HG03159 (cell line): ENCODE results near the gene KCNMA1.
"Not testable (repeated sequence)": the region's sequence is repeated elsewhere in the genome, so short reads cannot be mapped to it uniquely, and the experiment has no call there.

Source experiments
- ATAC-seq: cut with Tn5 transposase; IDR thresholded peaks from one replicate; pipeline ENCODE4 v1.9.1; 2021; ENCODE audit warnings: mild to moderate bottlenecking, moderate library complexity; ENCODE audit not compliant: unreplicated experiment

The KCNMA1 gene

DNA sequence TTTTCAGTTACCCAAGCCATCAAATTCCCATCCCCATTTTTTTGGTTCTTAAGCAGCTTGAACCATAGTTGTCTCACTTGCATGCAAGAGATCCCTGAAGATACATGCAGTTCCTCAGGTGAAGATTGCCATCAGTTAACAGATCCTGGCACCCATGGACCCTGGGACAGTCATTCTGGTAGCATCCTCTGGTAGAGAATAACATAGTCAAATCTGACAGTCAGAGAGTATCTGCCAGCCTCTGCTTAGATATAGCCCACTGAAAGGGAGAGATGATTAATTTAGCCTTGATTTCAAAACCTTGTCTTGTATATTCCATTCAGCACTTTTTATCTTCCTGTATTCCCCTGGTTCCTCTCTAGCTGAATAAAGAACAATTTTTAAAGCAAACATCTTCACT is 280.4 kb downstream of the KCNMA1 start:
- no peak for ATAC-seq

DNA sequence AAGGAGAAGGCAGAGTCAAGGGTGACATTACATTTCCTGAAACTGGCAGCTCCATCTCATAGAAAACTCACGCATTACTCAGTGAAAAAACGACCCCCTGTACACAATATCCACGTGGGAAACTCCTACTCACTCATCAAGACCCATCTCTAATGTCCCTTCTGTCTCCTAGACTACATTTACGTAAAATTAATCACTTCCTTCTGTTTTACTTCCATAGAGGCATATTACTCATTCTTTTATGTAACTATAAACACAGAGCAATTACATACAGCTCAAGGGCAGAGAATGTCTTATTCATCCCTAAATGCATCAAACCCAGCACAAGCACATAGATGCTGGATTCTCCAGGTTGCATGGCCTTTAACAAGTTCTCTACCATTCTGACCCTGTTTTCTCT is 281.8 kb downstream of the KCNMA1 start:
- no peak for ATAC-seq

DNA sequence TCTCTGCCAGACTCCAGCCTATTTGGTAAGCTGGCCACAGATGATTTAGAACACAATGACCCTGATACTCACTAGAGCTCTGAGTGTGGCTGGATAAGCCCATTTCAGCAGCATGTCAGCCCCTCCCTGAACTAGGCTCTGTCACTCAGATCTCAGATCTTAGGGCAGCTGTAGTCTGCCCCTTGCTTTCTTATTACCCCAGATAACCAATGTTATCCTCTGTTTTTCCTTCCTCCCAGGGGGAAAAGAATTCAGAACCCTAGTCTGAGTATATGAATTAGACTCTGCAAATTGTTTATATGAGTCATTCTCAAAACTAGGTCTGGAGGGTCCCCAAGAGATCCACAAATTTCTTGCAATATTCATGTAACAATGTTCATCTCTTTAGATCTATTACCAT is 286.2 kb downstream of the KCNMA1 start:
- no peak for ATAC-seq

DNA sequence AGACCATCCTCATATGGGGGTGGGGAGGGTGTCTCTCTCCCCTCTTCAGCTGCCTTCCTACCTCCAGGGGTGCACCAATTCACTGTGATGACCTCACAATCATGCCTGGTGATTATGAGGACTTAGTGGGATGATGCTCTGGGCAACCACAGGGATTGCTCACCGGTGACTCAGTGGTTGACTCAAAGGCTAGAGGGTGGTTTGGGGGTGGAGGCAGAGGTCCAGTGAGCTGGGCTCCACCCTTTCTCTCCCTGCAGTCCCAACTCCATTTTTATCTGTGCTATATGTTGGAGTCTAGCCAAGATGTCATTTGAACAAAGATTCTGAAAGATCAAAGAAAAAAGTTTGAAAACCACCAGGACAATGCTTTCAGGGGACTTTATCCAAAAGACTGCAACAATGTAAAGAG is 286.9 kb downstream of the KCNMA1 start:
- ATAC-seq: no peak

DNA sequence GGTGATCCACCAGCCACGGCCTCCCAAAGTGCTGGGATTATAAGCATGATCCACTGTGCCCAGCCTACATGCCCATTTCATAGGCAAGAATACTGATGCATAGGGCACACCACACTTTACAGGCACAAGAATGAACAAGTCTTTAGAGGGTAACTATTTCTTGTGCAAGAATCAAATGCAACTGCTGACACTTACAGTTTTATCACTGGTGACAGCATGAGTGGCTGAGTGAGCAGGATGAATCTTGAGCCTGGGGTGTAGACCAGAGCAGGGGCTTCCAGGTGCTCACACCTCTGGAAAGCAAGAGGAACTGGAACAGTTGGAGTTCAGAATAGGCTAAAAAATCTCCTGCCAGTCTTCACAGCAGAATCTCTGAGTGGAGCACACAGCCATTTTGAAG is 287.5 kb downstream of the KCNMA1 start:
- no peak for ATAC-seq

DNA sequence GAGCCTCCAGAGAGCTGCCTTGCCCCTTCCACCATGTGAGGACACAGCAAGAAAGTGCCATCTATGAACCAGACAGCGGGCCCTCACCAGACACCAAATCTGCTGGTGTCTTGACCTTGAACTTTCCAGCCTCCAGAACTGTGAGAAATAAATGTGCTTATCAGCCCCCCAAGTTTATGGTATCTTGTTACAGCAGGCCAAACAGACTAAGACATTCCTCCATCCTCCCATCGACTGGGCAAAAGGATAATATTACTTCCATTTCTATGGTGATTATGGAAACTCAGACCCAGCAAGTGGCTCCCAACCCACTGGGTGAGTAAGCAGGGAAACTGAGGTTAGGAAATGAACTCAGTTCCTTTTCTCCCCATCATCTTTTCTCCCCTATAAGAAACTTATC is 288.4 kb downstream of the KCNMA1 start:
- no peak for ATAC-seq

DNA sequence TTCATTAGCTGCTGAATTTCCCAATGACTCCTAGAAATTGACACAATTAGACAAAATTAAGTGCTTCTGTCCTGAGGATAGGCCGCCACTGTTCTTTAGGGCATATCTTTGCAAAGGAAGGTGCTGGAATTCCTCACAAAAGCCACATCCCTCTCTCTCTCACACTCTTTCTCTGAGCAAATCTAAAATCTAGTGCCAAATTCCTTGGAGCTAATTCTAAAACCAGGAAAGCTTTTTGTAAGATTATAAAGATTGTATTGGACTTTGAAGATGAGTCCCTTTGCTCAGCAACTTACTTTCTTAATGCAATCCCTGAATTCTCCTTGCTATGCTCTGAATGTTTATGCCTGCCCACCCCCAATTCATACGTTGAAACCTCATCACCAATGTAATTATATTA is 288.9 kb downstream of the KCNMA1 start:
- no peak for ATAC-seq

DNA sequence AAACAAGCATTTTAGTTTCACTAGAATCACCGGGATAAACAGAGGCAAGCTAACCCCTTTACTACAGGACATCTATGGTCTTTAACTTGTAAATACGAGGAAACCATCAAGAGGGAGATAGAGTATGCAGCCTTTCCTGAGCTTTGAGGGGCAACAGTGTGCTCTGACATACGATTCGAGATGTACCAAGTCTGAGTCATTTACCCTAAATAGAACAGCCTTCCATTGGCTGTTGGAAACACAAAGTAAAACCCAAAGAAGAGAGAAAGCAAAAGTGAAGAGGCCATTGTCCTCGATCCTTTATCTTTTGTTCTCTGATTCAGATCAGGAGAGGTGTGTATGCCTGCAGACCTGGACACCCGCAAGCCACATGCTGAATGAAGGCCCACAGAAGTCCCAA is 289.5 kb downstream of the KCNMA1 start:
- no peak for ATAC-seq

DNA sequence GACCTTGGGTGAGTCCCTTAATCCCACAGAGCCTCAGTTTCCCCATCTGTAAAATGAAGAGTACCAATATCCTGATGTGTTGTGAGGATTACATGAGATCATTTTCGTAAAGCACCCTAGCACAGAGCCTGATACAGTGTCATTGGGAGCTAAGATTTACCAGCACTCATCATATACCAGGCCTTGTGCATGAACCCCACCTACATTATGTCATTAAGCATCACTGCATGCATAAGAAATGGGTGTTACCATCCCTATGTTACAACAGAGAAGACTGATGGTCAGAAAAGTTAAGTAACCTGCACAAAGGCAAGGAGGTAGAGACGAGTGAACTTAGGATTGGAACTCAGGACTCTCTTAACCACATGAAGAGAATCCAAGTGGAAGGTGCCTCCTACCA is 290.6 kb downstream of the KCNMA1 start:
- no peak for ATAC-seq

DNA sequence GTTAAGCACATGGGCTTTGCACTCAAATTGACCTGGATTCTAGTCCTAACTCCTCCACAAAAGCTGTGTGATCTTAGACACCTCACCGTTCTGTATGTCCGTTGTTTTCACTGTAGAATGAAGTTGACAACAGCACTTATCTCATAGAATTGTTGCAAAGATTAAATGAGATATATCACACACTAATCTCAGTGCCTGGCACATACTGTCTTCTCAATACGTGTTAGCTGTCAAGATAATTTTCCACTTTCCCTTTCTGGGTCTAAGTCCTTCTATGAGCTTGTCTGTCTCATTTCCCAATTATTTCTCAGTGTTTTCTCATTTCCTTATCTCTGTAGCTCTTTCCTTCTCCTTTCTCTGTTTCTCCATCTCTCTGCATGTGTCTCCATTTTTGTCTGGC is 296.6 kb downstream of the KCNMA1 start:
- ATAC-seq: no peak

DNA sequence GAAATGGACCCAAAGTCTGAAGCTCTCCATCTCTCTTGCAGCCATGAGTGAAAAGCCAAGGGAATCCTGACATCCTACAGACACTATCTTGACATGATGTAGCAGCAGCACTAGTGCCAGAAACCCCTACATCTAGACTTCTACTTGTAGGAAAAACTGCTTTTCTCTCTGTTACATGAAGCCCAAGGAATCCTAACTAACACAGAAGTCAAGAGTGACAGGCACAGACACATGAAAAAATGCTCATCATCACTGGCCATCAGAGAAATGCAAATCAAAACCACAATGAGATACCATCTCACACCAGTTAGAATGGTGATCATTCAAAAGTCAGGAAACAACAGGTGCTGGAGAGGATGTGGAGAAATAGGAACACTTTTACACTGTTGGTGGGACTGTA is 297.7 kb downstream of the KCNMA1 start:
- not testable (repeated sequence) for ATAC-seq

DNA sequence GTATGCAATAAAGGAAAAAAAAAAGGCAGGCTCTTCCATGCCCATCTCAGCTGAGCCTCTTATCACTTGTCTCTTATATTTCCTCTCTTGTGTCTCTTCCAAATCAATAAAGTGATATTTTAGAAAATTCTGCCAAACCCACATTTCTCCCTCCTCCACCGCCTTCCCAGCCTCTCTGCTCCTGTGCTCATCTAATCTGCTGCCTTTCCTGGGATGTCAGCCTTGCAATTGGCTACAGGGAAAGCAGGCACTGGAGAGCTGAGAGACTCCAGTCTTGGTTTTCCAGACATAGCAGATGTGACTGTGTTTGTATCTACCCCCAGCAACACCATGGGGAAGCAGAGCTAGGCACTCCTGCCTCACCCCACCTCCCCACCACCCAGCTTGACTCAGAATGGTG is 298.4 kb downstream of the KCNMA1 start:
- ATAC-seq: no peak

DNA sequence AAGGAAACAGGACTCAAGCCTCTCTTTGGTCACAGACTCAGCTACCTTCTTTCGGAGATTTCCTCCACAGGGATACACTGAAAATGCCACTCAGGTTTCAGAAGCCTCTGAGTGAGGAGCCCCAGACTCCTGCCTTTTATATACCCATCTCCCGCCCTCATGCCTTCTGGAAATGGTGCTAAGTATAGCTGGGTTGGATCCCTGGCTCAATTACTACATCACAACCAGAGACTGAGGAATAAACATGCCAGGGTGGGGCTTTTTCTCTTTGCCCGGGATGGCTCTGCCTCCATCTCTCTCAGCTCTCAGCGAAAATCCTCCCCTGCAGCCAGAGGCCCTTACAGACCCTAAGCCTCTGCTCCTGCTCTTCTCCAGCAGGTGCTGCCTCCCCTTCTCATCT is 299.5 kb downstream of the KCNMA1 start:
- no peak for ATAC-seq

DNA sequence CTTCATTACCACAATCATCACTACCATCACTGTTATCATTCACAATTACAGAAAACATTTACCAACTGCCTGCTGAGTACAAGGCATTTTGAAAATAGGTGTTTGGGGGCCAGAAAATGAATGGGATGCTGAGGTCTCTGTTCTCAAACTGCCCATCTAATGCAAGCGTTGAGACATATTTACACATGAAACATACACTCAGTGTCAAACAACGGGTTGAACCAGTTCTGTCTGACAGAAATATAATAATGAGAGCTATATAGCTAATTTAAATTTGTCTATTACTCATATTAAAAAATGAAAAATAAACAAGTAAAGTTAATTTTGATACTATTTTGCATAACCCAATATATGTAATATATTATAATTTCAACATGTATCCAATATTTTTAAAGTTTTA is 303.1 kb downstream of the KCNMA1 start:
- ATAC-seq: no peak

DNA sequence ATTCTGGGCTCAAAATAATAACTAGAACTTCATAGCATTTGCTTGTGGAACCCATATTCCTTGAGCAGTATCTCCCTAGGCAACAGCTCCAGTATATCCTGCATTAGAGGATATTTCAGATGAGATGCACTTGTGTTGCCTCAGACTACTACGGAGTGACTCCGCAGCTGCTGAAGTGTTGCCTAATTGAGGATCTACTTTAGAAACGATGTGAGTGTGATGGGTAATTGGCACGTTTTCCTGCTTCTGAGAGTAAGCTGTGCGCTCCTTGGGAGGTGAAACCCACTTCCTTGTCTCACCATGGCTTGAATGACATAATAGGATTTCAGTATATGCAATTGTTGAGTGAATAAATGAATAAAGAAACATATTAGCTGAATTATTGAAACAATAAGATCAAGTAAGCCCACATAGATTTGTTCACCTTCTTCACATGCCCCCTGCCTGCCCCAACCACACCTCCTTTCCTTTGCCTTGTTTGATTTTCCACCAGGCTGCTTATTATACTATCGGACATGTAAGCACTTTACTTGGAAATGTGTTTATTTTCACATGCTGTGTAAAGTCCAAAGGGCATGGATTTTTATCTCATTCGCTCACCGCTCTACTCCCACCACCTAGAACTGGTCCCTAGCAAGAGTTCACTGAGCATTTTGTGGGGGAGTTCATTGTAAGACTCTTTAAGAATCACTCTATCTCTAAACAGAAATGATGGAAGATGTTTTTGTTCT is 303.8 kb downstream of the KCNMA1 start:
- no peak for ATAC-seq

DNA sequence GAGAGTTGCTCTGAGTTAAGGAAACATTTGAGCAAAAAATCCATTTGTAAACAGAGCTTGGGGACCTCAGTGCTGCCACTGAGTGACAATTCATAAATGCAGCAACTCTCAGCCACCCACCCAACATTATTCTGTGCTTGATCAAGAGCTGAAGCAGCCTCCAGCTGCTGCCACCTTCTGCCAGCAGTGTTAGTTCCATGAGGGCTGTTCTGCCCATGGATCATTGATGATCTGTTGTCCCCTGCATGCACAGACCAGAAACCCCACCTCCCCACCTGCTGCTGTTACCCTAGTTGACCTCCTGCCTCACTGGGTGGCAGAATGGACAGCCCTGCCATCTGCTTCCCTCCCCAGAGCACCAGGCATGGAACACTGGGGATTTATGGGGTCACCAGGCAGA is 305.4 kb downstream of the KCNMA1 start:
- no peak for ATAC-seq

DNA sequence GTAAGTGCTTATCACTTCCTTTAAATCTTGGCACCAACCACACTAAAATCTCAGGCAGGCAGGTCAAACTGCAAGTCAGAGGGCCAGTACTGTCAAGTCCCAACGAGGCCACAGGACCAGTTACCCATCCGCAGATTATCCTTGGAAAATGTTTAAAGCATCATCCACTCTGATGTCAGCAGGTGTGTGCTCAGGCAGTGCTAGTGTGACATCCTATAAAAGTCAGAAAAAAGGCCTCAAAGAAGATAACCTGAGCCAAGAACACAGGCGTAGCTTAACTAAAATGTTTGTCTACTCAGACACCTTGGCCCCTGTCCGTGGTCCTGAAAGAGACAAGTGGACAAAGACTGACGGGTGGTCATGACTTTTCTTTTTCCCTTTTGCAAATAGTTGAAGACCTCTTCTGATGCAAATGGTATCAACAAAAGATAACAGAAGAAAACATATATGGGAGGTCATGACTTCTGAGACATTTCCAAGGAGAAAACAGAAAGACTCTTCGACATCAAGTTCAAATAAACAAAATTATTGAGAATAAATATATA is 309.3 kb downstream of the KCNMA1 start:
- no peak for ATAC-seq

DNA sequence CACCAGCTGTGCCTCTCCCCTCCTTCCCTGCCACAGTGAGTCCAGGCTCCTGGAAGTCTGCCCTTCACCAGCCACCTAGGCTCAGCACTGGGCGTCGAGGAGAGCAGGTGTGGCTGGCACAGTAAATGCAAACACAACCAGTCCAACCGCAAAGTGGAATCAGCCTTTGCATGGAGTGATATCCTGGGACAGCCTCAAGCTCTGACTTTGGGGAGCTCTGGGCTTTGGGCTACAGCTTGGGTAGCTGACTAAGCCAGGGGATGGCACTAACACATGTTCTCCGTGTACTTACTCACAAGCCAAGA is 312.4 kb downstream of the KCNMA1 start:
- no peak for ATAC-seq

DNA sequence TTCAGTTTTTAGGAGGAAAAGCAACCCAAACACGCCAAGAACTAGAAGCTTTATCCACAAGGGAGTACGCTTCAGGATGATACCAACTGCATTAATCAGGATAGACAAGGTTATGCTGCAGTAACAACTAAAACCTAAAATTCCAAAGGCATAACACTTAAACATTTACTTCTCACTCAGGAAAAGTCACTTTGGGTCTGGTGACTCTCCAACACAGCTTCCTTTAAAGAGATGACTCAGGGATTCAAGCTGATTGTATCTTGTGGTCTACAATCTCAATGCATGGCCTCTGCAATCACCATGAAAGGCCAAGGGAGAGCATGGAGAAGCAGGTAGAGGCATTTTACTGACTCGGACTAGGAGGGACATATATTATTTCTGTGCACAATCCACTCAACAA is 315.8 kb downstream of the KCNMA1 start:
- no peak for ATAC-seq

DNA sequence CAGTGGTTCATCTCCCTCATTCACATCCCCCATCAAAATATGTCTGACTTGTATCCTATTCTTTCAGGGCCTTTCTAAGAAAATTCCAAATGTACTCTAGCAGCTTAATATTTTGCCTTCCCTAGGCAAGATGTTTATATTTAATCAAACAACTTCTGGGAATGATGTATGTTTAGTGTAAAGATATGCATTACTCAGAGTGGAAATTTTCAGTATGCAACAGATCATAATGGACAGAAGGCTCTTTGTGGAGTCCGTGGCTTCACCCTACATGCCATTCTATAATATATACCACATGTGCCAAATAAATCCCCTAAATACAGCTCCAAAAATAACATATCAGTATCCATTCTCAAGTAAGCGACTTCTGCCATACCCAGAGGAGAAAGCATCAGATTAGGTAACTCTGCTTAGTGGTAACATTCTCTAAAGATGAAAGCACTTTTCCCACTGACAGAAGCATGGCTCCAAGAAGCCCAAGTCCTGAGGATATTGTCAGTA is 316.6 kb downstream of the KCNMA1 start:
- ATAC-seq: no peak

DNA sequence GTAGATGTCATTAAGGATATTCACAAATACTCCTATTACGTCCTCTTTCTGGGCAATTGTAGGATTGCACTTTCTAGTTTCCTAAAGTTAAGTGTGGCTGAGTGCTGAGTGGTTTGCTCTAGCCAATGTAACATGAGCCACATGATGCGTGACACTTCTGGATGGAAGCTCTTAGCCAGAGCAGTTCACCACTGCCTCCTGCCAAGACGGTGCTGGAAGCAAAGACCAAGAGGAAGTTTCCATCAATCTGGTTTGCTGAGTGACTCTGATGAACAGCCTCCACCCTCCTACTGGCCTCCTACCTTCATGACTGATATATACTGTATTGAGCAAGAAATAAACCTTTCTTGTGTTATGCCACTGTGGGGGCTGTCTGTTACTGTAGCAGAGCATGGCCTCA is 318.1 kb downstream of the KCNMA1 start:
- no peak for ATAC-seq

DNA sequence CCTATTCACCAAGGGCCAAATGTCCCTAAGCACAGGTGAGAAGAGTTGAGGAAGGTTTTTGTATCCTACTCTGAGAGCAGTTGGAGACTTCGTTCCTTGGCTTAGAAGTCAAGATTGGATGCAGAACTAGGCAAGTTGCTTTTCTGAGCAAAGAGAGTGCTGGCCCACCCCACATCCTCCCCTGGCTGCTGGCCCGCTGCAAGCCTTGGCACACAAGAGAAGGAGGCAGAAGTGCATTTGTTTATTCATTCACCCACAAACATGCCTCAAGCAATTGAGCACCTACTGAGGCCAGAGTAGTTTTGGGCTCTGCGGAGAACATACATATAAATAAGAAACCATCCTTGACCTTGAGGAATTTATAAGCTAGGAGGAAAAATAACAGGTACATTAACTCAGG is 318.9 kb downstream of the KCNMA1 start:
- no peak for ATAC-seq

DNA sequence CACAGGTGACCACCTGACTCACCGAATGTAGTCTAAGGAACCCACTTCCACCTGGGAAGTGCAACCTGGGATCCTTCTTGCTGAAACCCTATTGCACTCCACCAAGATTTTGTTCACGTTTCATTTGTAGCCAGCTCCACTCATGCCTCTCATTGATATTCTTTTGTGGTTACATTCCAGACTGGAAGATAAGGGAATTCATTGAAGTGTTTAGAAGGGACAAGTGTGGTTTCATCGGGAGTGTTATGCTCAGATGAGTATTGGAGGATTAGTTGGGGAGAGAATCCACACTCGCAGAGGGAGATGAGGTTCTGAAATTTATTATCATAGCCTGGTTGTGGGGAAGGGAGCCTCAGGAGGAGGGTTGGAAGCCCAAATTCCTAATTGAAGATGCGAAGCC is 320.4 kb downstream of the KCNMA1 start:
- no peak for ATAC-seq
